GM21737 (cell line): ENCODE data around the gene PYM1.
"Not testable (repeated sequence)": the region's sequence is repeated elsewhere in the genome, so short reads cannot be mapped to it uniquely, and the experiment has no call there.

Experiments
- ATAC-seq: cut with Tn5 transposase; IDR thresholded peaks from one replicate; pipeline ENCODE4 v1.9.1; 2021; ENCODE audit warnings: mild to moderate bottlenecking, moderate library complexity; ENCODE audit not compliant: unreplicated experiment

Gene PYM1

DNA sequence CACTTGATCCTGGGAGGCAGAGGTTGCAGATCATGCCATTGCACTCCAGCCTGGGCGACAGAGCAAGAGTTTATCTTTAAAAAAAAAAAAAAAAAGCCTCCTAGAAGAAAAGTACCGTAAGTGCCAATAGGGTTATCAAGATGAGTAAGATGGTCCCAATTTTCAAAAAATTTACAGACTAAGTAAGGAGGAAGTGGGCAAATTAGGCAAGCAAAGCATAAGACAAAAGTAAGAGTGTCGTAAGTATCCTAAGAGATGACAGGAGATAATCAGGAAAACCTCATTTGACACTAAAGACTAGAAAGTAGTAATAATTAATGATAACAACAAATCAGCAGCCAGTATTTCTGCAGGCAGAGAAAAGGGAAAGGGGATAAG is 12.2 kb downstream of the PYM1 start:
- ATAC-seq, result no peak

DNA sequence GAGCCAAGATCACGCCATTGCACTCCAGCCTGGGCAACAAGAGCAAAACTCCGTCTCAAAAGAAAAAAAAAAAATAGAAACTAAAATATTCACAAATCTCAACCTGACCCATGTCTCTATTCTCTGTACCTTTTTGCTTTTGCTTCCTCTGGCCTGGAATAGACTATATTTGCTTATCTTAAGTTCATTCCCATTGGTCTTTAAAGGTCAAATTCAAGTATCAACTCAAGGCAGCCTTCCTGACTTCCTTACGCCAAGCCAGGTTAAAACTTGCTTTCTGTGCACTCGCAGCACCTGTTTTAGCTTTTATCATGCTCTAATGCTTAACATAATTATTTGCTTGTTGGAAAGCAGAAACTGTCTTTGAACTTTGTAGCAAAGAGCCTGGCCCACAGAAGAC is 14.8 kb downstream of the PYM1 start:
- ATAC-seq, result no peak

DNA sequence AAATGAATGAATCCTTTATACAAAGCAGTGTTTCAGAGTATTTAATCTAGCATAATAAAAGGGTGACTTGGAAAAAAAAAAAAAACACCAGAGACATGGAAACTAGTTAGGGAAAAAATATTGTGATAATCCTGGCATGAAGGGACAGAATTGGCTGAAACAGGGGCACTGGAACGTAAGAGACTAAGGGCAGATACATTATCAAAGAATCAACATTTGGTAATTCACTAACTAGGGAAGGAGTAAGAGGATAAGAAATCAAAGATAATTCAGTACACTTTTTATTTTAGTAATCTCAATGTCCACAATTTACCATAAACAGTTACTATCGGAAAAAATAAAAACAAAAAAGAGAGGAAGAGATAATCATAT is 18.2 kb downstream of the PYM1 start:
- no peak for ATAC-seq

DNA sequence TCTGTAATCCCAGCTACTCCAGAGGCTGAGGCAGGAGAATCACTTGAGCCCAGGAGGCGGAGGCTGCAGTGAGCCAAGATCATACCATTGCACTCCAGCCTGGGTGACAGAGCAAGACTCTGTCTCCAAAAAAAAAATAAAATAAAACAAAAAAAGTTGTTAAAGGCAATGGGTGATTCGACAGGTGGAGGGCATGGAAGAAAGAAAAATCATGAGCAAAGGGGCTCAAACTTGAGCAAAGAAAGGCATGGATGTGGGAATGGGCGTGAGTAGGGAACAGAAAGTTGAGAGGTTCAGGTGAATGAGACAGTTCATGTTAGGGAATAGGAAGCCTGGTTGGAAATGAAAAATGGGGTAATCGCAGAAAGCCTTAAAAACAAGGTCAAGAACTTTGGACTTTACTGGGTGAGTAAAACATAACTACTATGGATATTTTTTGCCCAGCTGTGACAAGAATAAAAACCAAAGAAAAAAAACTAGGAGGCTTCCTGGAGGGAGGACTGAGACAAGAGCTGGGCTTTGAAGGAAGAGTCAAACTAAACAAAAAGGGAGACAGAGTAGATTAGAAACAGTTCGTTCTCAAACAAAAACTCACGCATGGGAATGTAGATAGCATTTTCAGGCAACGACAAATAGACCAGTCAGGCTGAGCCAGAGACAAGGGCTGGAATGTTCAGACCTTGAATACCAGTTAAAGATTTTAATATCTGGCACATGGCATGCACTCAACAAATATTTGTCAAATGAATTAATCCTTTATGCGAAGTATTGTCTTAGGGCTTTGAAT is 18.8 kb downstream of the PYM1 start:
- no peak for ATAC-seq

DNA sequence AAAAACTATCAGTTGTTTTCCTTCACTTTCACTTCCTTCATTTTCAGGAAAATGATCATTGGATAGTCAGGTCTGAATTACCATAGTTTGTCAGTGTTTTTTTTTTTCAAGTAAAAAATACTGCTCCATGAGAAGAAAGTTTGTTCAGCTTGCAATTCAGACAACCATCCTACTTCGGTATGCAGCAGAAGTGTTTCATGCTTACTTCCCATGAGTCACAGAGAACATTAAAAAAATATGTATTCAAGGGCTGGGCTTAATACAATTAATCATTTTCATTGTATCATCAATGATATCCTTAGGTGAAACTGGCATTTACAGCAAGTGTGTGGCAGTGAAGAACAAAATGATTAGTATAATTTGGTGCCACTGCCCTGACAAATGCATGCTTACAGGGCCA is 21.6 kb downstream of the PYM1 start:
- ATAC-seq, result no peak

DNA sequence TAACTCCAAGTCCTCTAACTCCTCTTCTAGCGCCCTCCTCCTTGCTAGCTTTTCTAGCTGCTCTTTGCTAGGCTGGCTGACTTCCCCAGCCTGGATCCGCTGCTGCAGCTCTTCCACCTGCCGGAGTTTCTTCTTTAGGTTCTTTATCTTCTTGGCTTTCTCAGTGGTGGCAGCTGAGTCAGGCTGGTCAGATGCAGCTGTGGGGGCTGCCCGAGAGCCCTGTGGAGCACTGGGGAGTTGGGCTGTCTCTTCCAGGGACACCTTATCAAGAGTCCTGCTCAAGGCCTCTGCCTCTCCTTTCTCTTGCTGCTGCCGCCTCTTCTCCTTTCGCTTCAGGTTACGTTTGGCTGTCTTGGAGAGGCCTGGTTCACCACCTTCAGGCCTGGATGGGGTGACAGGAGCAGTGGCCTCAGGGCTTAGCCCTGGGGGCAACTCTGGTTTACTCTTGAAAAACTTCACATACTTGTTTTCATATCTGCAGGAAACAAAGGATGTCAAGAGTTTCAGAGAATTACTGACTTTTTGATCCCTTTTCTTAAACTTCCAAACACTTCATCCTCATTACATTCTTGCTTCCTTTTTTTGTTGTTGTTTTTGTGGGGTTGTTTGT is 25.7 kb downstream of the PYM1 start:
- ATAC-seq, result no peak

DNA sequence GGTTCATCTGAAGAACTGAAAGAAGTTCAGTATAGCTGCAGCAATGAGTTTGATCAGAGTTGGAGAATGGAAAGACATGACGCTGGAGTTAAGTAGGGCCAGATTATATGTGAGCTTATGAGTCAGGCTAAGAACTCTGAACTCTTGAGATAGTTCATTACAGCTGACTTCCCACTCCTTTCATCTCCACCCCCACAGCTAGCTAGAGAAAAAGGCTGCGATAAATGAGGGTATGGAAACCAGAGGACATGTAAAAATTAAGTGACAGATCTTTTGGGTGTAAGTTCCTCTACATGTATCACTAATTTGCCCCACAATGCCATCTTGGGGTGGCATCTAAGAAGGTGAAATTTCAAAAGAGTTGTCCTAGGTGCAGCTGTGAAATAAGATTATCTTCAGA is 28.6 kb downstream of the PYM1 start:
- ATAC-seq, result no peak

DNA sequence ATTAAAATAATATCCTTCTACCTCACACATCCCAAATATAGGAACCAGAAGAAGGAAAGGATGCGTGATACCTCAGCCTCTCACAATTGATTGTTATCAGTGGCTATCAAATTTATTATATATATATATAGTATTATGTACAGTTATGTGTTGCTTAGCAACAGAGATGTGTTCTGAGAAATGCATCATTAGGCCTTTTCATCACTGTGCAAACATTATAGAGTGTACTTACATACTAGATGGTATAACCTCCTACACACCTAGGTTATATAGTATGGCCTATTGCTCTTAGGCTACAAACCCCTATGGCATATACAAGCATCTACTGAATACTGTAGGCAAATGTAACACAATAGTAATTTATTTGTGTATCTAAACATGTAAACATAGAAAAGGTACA is 34.0 kb downstream of the PYM1 start:
- ATAC-seq, result no peak

DNA sequence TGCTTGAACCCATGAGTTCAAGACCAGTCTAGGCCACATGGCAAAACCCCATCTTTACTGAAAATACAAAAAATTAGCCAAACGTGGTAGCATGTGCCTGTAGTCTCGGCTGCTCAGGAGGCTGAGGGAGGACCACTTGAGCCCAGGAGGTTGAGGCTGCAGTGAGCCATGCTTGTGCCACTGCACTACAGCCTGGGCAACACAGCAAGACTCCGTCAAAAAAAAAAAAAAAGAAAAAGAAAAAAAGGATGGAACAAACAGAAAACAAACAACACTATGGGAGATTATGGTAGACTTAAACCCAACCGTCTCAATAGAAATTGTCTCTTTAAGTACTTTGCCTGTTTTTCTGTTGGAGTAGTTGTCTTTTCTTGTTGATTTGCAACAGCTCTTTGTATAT is 36.4 kb downstream of the PYM1 start:
- ATAC-seq, result no peak

DNA sequence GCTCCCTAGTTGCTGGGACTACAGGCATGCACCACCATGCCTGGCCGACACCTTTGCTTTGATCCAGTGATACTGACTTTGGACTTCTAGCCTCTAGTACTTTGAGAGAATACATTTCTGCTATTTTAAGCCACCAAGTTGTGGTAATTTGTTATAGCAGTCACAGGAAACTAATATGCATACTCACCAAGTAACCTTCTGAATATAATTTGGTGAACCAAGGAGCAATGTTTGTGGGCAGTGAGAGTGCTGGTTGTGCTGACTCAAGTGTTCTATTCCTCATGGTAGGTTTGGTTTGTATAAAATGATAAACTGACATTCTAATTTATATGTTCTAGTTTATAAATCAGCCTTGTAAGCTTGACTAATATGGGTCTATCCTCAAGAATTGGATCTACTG is 42.6 kb downstream of the PYM1 start:
- no peak for ATAC-seq

DNA sequence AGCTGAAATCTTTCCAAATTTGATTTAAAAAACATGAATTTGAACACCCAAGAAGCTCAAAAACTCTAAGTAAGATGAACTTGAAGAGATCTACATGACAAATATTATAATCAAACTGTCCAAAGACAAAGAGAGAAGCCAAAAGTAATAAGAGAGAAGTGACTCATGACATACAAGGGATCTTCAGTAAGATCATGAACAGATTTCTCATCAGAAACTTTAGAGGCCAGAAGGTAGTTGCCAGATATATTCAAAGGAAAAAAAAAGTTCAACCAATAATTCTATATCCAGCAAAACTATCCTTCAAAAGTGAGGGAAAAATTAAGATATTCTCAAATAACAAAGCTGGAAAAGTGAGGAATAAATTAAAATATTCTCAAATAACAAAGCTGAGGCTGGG is 49.9 kb downstream of the PYM1 start:
- no peak for ATAC-seq

DNA sequence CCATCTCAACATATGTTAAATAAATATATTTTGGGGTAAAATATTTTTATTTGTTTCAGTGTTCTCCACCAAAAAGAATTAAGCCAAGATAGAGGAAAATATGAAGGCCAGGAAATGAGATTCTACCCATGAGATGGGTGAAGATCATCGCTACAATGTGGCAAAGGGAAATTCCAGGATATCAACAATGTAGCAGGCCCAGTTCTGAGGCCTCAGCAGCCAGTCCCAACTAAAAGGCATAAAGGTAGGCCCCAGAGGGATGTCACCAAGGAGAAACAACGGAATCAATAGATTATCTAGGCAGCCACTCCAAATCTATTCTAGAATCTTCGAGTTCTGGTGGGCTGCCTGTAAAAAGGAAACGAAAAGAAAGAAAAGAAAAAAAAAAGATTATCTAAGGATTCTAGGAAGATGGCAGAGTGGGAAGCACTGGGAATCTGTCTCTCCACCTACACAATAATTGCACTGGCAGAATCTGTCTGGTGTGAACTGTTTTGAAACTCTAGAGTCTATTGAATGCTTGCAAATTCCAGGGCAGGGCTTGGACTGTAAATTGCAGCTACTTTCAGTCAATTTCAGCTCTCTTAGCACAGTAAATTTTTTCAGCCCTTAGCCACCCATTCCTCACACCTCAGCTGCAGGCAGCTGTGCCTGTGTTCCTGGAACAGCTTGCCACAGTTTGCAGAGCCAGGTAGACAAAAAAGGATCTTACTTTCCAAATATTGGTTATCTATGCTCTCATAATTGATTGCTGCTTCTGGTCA is 51.8 kb downstream of the PYM1 start:
- ATAC-seq, result no peak

DNA sequence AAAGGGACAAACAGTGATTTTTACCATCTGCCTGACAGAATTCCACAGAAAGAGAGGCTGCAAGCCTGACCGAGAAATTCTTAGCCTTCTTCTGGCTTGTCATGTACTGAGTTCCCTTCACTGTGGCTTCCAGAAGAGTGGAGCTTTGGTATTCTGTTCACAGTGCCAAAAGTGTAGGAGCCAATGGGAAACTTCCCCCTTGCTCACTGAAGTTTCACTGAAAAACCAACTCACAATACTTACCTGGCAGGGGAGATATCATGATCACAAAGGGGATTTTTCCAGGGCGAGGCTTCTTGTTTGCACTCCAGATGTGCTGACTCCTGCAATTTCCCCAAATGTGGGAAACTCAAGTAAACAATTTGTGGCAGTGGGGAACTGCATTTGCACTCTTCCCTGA is 53.3 kb downstream of the PYM1 start:
- ATAC-seq, result no peak

DNA sequence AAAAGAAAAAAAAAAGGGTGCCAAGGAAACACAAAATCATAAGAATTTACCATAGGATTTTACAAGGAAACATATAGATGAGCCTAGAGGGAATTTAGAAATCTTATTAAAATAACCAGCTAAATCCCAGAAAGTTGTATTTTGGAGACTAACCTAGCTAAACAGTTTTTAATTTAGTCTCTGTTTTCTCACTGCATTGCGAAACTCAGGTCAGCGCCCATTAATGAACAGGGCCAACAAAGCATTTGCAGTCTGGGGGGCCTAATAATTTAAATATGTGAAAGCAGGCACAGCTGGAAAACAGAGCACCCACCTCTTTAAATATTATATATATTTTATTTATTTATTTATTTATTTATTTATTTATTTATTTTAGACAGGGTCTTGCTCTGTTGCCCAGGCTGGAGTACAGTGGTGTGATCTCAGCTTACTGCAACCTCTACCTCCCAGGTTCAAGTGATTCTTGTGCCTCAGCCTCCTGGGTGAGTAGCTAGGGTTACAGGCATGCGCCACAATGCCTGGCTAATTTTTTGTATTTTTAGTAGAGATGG is 61.2 kb downstream of the PYM1 start:
- not testable (repeated sequence) for ATAC-seq

DNA sequence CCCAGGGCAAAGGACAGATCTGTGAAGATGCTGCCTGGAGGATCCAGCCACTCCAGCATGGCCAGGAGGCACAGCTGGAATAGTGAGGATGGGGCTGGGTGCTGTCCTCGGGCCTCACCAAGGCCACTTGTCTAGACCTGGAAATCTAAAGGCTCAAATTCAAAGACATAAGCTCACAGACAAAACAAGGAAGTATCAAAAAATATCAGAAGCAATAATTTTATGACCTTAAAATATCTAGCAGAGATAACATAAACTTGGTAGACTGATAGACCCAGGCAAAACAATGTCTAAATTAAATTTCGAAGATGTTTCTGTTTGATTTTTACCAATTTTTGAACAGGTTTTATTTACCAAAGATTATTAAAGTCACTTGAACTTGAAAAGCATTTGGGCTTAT is 62.4 kb downstream of the PYM1 start:
- ATAC-seq, result no peak

DNA sequence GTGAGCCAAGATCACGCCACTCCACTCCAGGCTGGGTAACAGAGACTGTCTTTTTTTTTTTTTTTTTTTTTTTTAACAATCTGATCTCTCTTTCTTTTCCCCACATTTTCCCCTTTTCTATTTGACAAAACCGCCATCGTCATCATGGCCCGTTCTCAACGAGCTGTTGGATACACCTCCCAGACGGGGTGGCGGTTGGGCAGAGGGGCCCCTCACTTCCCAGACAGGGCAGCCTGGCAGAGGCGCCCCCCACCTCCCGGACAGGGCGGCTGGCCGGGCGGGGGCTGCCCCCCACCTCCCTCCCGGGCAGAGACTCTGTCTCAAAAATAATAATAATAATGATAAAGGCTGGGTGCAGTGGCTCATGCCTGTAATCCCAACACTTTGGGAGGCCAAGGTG is 64.8 kb downstream of the PYM1 start:
- ATAC-seq, result not testable (repeated sequence)

DNA sequence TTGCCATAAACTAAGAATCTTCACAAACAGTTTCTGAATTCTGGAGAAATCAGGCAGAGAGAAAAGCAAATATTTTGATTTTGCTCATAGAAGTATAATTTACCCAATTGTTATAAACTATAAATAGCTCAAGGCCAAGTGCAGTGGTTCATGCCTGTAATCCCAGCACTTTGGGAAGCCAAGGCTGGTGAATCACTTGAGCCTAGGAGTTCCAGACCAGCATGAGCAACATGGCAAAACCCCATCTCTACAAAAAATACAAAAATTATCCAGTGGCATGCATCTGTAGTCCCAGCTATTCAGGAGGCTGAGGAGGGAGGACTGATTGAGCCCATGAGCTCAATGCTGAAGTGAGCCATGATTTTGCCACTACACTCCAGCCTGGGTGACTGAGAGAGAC is 65.4 kb downstream of the PYM1 start:
- no peak for ATAC-seq

DNA sequence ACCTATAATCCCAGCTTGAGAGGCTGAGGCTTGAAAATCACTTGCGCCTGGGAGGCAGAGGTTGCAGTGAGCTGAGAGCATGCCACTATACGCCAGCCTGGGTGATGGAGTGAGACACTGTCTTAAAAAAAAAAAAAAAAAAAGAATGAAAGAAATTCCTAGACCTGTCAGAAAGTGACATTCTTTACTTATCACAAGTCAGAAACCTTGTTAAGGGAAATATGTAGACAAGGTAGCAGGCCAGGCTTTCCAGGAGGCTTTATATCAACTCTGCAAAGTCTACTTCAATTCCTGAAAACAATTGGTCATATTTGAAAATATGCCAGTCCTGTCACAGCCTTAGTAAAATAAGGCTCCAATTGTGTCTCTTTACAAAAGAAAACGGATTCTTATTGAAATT is 65.8 kb downstream of the PYM1 start:
- ATAC-seq, result no peak

DNA sequence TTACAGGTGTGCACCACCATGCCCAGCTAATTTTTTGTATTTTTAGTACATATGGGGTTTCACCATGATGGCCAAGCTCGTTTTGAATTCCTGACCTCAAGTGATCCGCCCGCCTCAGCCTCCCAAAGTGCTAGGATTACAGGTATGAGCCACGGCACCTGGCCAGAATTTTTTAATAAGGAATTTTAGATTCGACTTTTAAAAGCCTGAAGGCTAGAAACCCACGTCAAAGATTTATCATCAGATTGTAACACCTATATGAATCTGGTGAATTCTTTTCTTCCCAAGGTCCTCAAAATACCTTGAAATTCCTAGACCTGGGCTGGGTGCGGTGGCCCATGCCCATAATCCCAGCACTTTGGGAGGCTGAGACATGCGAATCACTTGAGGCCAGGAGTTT is 66.3 kb downstream of the PYM1 start:
- no peak for ATAC-seq

DNA sequence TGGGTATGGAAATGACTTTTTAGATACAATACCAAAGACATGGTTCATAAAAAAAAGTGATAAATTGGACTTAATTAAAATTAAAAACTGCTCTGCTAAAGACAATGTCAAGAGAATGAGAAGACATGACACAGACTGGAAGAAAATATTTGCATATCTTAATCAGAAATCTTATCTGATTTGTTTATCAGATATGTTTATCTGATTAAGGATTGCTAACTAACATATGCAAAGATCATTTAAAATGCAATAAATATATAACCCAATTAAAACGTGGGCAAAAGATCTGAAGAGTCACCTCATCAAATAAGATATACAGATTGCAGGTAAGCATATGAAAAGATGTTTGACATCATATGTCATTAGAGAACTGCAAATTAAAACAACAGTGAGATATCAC is 75.0 kb downstream of the PYM1 start:
- ATAC-seq, result no peak
